GM19438 (cell line): Measurements from ENCODE around the gene TUBB2A.
"Not testable (repeated sequence)": the region's sequence is repeated elsewhere in the genome, so short reads cannot be mapped to it uniquely, and the experiment has no call there.

Experiments
- ATAC-seq: cut with Tn5 transposase; IDR thresholded peaks from one replicate; pipeline ENCODE4 v1.9.1; 2021; ENCODE audit warnings: low read depth; ENCODE audit not compliant: unreplicated experiment

The TUBB2A gene

DNA sequence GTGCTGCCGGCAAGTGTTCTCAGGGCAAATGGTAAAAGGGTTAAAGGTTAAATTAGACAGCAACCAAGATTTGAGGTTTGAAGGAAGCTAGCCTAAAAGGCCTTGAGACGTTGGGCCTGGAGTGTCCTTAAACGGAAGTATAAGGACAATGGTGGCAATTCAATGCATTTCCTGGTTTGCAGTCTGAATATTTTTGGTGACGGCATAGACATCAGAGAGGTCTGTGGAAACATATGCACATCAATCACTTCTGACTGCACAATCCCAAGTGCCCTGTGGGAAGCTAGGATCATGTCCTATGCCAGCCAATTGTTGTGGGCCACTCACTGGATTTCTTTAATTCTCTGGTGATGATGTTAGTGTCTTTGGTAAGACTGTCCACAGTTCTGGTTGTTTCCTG lies 25.7 kb upstream of the TUBB2A start:
- no peak for ATAC-seq

DNA sequence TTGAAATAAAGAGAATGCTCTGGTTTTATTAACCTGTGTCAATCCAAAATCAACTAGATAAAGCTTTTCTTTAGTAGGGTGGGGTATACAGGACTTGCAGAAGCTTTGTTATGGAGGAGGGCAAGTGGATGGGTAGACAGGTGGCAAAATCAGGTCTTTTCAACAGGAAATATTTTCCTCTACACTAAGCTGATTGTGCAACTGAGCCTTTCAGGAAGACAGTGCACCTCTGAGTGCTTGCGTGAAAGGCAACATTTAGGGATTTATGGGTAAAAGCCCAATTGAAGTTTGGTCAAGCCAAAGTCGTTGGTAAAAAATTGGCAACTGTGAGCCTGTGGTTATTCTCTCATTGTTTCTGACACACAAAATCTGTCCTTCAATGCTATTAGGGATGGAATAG lies 23.8 kb upstream of the TUBB2A start:
- no peak for ATAC-seq

GRCh38 chr6:3179945-3180344 lies 22.6 kb upstream of the TUBB2A start:
- ATAC-seq, result not testable (repeated sequence)

- not testable (repeated sequence) for ATAC-seq
Observed at GRCh38 chr6:3178666-3179065, 21.3 kb upstream of the TUBB2A start.

DNA sequence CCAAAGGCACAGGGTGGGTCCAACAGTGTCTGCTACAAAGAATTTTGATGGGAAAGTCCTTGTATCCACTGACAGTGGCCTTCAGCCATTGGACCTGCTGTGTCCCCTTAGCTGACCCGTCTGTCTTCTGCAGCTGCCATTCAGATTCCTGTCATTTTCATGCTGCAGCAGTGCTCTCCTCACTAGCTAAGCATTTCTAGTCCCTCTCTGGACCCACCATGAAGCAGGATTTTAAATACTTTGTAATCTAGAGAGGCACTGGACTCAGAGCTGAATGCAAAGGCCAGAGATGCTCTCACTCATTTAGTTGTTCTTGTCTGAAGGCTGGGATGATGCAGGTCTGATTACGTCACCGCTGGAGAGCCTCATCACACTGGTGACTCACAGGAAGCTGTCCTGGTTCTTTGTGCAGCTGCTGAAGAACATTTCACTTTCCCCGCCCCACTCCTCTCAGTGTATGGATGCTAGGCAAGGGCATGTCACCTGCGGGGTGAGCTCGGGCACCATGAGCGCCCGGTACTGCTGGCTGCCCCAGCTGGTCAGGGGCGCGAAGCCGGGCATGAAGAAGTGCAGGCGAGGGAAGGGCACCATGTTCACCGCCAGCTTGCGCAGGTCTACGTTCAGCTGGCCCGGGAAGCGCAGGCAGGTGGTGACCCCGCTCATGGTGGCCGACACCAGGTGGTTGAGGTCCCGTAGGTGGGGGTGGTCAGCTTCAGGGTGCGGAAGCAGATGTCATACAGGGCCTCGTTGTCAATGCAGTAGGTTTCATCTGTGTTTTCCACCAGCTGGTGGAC lies 19.4 kb upstream of the TUBB2A start:
- no peak for ATAC-seq

DNA sequence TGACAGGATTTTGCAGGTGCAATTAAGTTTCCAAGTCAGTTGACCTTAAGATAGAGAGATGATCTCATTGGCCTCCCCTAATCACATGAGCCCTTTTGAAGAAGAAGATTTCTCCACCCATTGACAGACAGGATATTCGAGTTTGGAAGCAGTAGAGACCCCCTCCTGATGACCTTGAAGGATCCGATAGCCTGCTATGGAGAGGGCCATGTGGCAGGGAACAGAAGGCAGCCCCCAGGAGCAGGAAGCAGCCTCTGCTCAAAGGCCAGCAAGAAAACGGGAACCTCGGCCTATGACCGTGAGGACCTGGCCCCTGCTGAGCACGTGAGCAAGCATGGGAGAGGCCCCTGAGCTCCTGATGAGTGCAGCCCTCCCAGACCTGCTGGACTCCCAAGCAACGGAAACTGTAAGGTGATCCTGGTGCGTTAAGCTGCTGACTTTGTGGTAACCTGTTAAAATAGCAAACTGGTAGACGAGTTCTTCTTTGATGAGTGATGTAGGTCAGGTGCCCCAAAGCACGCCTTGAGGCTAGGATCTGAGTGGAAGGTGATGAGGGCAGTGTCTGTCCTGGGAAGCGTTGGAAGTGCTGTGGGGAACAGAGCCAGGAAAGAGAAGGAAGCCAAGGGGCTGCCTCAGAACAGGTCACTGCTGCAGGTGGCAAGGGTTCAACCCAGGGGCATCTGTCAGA lies 18.5 kb upstream of the TUBB2A start:
- no peak for ATAC-seq

GRCh38 chr6:3173636-3174089 lies 16.3 kb upstream of the TUBB2A start:
- not testable (repeated sequence) for ATAC-seq

- not testable (repeated sequence) for ATAC-seq
Observed at GRCh38 chr6:3172789-3173188, 15.4 kb upstream of the TUBB2A start.

GRCh38 chr6:3171313-3172175 lies 14.2 kb upstream of the TUBB2A start:
- not testable (repeated sequence) for ATAC-seq

GRCh38 chr6:3170676-3171075 lies 13.3 kb upstream of the TUBB2A start:
- not testable (repeated sequence) for ATAC-seq

GRCh38 chr6:3168046-3168445 lies 10.7 kb upstream of the TUBB2A start:
- not testable (repeated sequence) for ATAC-seq

GRCh38 chr6:3166535-3167225 lies 9.3 kb upstream of the TUBB2A start:
- ATAC-seq, result not testable (repeated sequence)

DNA sequence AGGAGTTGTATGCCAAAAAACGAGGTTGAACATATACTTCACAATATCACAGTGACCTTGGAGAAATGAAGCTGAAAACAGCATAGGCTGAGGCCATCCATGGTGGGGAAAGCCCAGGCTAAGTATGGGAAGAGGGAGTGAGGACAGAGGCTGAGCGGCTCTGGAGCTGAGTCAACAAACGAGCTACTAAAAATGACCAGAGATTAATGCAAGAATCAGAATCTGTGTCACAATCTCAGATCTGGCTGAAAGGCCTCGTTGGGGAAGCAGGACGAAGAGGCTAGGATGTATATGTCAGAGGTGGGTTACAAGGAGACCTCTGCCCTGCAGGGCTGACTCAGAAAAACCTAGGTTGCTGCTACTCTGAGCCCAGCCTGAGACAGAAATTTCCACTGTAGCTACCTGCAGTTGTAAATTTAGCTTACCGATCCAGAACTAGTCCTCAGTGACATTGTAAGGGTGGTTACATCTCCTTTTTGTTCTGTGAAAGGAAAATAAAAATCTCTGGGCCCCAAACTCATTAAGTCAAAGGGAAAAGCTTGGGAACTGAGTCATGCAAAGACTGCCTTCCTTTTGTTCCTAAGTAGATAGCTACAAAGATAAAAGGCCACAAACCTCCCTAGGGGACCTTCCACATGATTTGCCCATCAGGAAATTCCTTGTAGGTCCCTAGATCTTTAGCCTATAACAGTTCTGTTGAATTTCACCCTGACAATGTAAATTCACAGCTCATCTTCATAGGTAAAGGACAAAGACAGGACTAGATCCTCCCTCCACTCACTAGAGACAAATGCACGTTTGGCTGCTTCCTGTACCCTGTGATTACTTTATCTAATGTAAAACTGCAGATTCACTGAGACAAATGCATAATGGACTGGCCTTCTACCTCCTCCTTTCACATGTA lies 8.5 kb upstream of the TUBB2A start:
- ATAC-seq, result no peak

DNA sequence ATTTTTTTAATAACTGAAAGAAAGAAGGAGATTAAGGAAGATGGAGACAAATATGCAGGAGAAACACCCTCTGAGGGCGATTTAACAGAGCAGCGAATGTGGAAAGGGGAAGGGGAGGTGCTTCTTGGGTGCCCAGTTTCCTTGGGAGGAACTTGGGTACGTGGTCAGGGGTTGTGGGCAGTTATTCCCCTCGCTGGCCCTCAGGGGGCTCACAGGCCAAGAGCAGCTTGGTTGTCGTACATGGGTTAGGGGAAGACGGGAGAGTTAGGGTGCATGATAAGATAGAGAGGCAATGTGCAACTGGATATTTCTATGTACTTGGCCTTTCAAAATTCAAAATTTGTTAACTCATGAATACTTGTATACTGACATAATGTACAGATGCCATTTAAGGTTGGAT lies 7.0 kb upstream of the TUBB2A start:
- ATAC-seq, result no peak

GRCh38 chr6:3163248-3163594 lies 5.9 kb upstream of the TUBB2A start:
- ATAC-seq, result peak; percentile 23

GRCh38 chr6:3162565-3163247 lies 5.4 kb upstream of the TUBB2A start:
- peak; percentile 68 for ATAC-seq

- ATAC-seq, result no peak
Observed at GRCh38 chr6:3162067-3162497, 4.7 kb upstream of the TUBB2A start.

DNA sequence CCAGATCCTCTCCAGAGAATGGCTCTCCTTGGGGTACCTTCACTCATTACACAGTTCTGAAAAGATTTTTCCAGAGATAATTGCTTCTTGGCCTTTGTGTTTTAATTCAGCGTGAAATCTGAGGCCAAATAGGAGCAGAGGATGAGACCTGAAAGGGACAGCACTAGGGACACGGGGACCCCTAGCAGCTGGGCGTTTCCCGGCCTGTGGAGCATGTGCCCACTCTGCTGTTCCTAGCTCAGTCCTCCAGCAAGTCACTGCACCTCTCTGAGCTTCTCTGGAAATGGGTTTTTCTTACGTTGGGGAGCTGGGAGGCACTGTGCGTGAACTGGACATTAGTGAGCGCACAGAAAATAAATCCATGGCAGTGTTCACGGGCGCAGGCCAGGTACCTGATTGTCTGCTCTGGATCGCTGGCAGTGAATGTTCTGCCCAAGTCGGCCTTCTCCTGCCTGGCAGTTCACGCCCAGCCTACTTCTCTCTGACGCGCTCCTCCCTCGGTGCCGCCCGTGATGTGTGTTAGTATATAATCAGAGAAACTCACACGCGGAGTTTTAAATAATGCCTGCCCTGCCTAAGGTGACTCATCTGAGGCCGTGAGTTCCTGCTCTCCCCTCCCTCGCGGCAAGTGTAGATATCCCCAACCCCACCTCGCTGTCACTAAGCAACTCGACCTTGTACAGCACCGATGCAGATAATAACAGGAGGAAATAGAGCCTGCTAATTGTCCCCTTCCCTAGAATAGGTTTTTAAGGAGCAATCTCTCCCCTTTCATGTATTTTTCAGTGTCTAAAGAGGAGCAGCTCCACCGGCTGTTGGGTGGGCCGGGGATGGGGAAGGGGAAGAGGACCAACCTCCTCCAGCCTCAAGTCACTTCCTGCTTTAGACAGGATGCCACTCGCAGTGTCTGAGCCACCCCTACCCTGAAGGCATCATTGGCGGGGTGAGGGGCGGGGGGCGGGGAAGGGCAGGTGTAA lies 2.7 kb upstream of the TUBB2A start:
- no peak for ATAC-seq
